ENCODE data around the gene ELK3.

ELK3 gene

GRCh38 chr12:96285158-96285557 lies 91.0 kb downstream of the ELK3 start:
- Histone ChIP-seq H3K9me3 (ENCODE audit: insufficient read depth, low read length) (no peaks in the 10 kb centered on the region), H3K36me3 (ENCODE audit: low read length) (peaks cover 74% of the 10 kb centered on the region), H3K4me3 (ENCODE audit: insufficient read depth, low read length, poor library complexity, severe bottlenecking) (no peak overlapping the region), H3K9me2 (replicated peaks; ENCODE audit: insufficient read depth, low read length) (no peaks in the 10 kb centered on the region), H2AFZ (ENCODE audit: low read depth, low read length, severe bottlenecking) (no peak overlapping the region), H3K4me2 (ENCODE audit: low read depth, low read length, poor library complexity, severe bottlenecking) (no peak overlapping the region), H3K27me3 (ENCODE audit: low read length) (no peaks in the 10 kb centered on the region), H3K79me2 (ENCODE audit: insufficient read depth, low read length) (no peaks in the 10 kb centered on the region), H4K20me1 (ENCODE audit: low read depth, low read length) (no peaks in the 10 kb centered on the region), H3F3A (ENCODE audit: insufficient read depth) (peaks cover 4% of the 10 kb centered on the region), H3K27ac (ENCODE audit: low read depth, low read length) (no peak overlapping the region), H3K9ac (ENCODE audit: low read length) (no peak overlapping the region)
- no peak for TF ChIP-seq EZH2phosphoT487 (conservative IDR thresholded peaks at IDR 0.05; ENCODE audit: low read length)
- no peak for TF ChIP-seq CTCF (IDR thresholded peaks at IDR 0.05; ENCODE audit: insufficient read depth, low read length, poor library complexity, severe bottlenecking)

DNA sequence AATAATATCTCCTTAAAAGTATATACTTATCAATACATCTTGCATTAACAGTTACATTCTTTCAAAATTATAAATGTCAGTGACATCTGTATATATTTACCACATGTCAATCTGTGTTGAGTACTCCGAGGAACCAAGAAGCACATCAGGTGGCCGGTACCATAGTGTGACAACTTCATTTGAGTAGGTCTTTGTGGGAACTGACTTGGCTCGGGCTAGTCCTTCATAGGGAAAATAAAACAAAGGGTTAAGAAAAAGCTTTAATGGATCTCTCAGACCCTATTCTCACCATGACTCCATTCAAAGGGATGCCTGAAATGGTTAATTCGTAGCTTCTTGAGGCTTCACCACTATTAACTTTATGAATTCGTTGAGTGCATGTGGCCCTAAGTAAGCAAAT lies 94.9 kb downstream of the ELK3 start:
- Histone ChIP-seq H2AFZ (ENCODE audit: low read depth, low read length, severe bottlenecking) (no peak overlapping the region), H3K36me3 (ENCODE audit: low read length) (peaks cover 58% of the 10 kb centered on the region), H3K4me3 (ENCODE audit: insufficient read depth, low read length, poor library complexity, severe bottlenecking) (no peak overlapping the region), H3F3A (ENCODE audit: insufficient read depth) (peaks cover 6% of the 10 kb centered on the region), H3K9me3 (ENCODE audit: insufficient read depth, low read length) (no peaks in the 10 kb centered on the region), H3K27ac (ENCODE audit: low read depth, low read length) (no peak overlapping the region), H3K4me2 (ENCODE audit: low read depth, low read length, poor library complexity, severe bottlenecking) (no peak overlapping the region), H3K9me2 (replicated peaks; ENCODE audit: insufficient read depth, low read length) (no peaks in the 10 kb centered on the region), H3K9ac (ENCODE audit: low read length) (no peak overlapping the region), H3K27me3 (ENCODE audit: low read length) (no peaks in the 10 kb centered on the region), H4K20me1 (ENCODE audit: low read depth, low read length) (no peaks in the 10 kb centered on the region), H3K79me2 (ENCODE audit: insufficient read depth, low read length) (no peaks in the 10 kb centered on the region)
- TF ChIP-seq CTCF (IDR thresholded peaks at IDR 0.05; ENCODE audit: insufficient read depth, low read length, poor library complexity, severe bottlenecking) = no peak
- no peak for TF ChIP-seq EZH2phosphoT487 (conservative IDR thresholded peaks at IDR 0.05; ENCODE audit: low read length)

- Histone ChIP-seq H2AFZ (ENCODE audit: low read depth, low read length, severe bottlenecking) (no peak overlapping the region), H3K27ac (ENCODE audit: low read depth, low read length) (no peak overlapping the region), H4K20me1 (ENCODE audit: low read depth, low read length) (no peaks in the 10 kb centered on the region), H3K27me3 (ENCODE audit: low read length) (no peaks in the 10 kb centered on the region), H3F3A (ENCODE audit: insufficient read depth) (peaks cover 38% of the 10 kb centered on the region), H3K79me2 (ENCODE audit: insufficient read depth, low read length) (peaks cover 4% of the 10 kb centered on the region; the same call in 1 of the 2 replicates), H3K9me2 (replicated peaks; ENCODE audit: insufficient read depth, low read length) (no peaks in the 10 kb centered on the region), H3K9ac (ENCODE audit: low read length) (no peak overlapping the region), H3K4me2 (ENCODE audit: low read depth, low read length, poor library complexity, severe bottlenecking) (no peak overlapping the region), H3K36me3 (ENCODE audit: low read length) (peaks cover 30% of the 10 kb centered on the region; the same call in 1 of the 2 replicates), H3K9me3 (ENCODE audit: insufficient read depth, low read length) (no peaks in the 10 kb centered on the region), H3K4me3 (ENCODE audit: insufficient read depth, low read length, poor library complexity, severe bottlenecking) (no peak overlapping the region)
- TF ChIP-seq CTCF (IDR thresholded peaks at IDR 0.05; ENCODE audit: insufficient read depth, low read length, poor library complexity, severe bottlenecking) (no peak), EZH2phosphoT487 (conservative IDR thresholded peaks at IDR 0.05; ENCODE audit: low read length) (no peak)
These were observed 98.9 kb downstream of the ELK3 start for GRCh38 chr12:96293093-96293492.
